Gastroesophageal sphincter (tissue), 4 donors: Measurements from ENCODE around the gene PLCB4. TPM values are rescaled to one million over a fixed set of nuclear protein-coding genes. Genes with fewer than 3 reads are reported as not detected.

ENCODE experiments used
- ATAC-seq: fragments of 150-250 bp; one replicate; pipeline ENCODE4 v1.9.1; 2016; ENCODE audit warnings: mild to moderate bottlenecking, moderate library complexity
- H3K27ac ChIP-seq, 4 donors: fragments of 200-600 bp; sonication (generic) in 3 of 4; 1 replicate in 3 of 4; 2 replicates in 1 of 4; pipeline ENCODE4 v1.5.1; 2016 to 2019
- H3K27me3 ChIP-seq: fragments of 200-600 bp; sonication (generic); one replicate; pipeline ENCODE4 v1.5.1; 2019
- H3K36me3 ChIP-seq, 2 donors: fragments of 200-600 bp; sonication (generic); one replicate each; pipeline ENCODE4 v1.5.1; 2019; ENCODE audit warnings: control low read depth in 1 of 2
- H3K4me1 ChIP-seq, 3 donors: fragments of 200-600 bp; sonication (generic); 1 replicate in 2 of 3; 2 replicates in 1 of 3; pipeline ENCODE4 v1.5.1; 2016 to 2019; ENCODE audit warnings: control low read depth in 2 of 3
- H3K4me3 ChIP-seq, 2 donors: fragments of 200-600 bp; sonication (generic); one replicate each; pipeline ENCODE4 v1.5.1; 2019; ENCODE audit warnings: mild to moderate bottlenecking in 1 of 2, moderate library complexity in 1 of 2
- H3K9me3 ChIP-seq, 3 donors: fragments of 200-600 bp; sonication (generic); one replicate each; pipeline ENCODE4 v1.5.1; 2017 to 2019; ENCODE audit warnings: control low read depth in 2 of 3
- EP300 ChIP-seq: sonication (generic); formaldehyde crosslinking; IDR thresholded peaks from one replicate; pipeline ENCODE4 v1.6.1; 2017; ENCODE audit warnings: antibody characterized with exemption, mild to moderate bottlenecking
- POLR2A ChIP-seq, 2 donors: fragments of 450-650 bp; IDR thresholded peaks; one replicate each; pipeline ENCODE4 v1.6.1; 2017; ENCODE audit warnings: antibody characterized with exemption in 2 of 2, mild to moderate bottlenecking in 2 of 2, moderate library complexity in 1 of 2
- POLR2AphosphoS5 ChIP-seq: sonication (generic); formaldehyde crosslinking; IDR thresholded peaks from one replicate; pipeline ENCODE4 v1.6.1; 2017; ENCODE audit warnings: antibody characterized with exemption
- WGBS, 2 donors: methylation state at CpG; one replicate each; pipeline ENCODE4 v1.1.5; 2018; ENCODE audit warnings: low coverage in 1 of 2; 5-methylcytosine and 5-hydroxymethylcytosine counted together
- total RNA-seq, 4 donors: library from RNA; depleted of rRNA; stranded (reverse); fragments of >200 nt; gene quantifications; one replicate each; pipeline ENCODE4 v1.1.0, GENCODE V29; 2016
- TF ChIP-seq, protein P1 (sequence below), 4 experiments: fragments of 200-600 bp in 2 of 4; fragments of 450-650 bp in 2 of 4; sonication (generic) in 1 of 4; IDR thresholded peaks; one replicate each; pipeline ENCODE4 v1.5.1; 2017 to 2019; ENCODE audit warnings: antibody characterized with exemption in 4 of 4, mild to moderate bottlenecking in 2 of 4, moderate library complexity in 2 of 4

PLCB4 gene
- total RNA-seq, 4 donors from 2014 or later = 21.9 to 109 (median 59.1) TPM

- Histone ChIP-seq H3K27me3 (no peaks in the 10 kb centered on the region), H3K4me1 (no peaks in the 10 kb centered on the region), H3K4me3 (no peak overlapping the region), H3K9me3 (peaks cover 0 to 5% (median 0%) of the 10 kb centered on the region in 3 donors), H3K36me3 (peaks cover 5 to 88% of the 10 kb centered on the region in 2 donors), H3K27ac (no peak overlapping the region)
- no peak for ATAC-seq
- TF ChIP-seq POLR2A (IDR thresholded peaks at IDR 0.05) = no peak
- TF ChIP-seq, protein P1, sequence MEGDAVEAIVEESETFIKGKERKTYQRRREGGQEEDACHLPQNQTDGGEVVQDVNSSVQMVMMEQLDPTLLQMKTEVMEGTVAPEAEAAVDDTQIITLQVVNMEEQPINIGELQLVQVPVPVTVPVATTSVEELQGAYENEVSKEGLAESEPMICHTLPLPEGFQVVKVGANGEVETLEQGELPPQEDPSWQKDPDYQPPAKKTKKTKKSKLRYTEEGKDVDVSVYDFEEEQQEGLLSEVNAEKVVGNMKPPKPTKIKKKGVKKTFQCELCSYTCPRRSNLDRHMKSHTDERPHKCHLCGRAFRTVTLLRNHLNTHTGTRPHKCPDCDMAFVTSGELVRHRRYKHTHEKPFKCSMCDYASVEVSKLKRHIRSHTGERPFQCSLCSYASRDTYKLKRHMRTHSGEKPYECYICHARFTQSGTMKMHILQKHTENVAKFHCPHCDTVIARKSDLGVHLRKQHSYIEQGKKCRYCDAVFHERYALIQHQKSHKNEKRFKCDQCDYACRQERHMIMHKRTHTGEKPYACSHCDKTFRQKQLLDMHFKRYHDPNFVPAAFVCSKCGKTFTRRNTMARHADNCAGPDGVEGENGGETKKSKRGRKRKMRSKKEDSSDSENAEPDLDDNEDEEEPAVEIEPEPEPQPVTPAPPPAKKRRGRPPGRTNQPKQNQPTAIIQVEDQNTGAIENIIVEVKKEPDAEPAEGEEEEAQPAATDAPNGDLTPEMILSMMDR (IDR thresholded peaks at IDR 0.05) = no peak
- TF ChIP-seq POLR2AphosphoS5 = no peak
- TF ChIP-seq EP300 = no peak
Measured at GRCh38 chr20:9439806-9440205, 370.9 kb downstream of the PLCB4 start.

- Histone ChIP-seq H3K36me3 (peaks cover 11 to 90% of the 10 kb centered on the region in 2 donors), H3K4me1 (no peaks in the 10 kb centered on the region), H3K27me3 (no peaks in the 10 kb centered on the region), H3K27ac (no peak overlapping the region), H3K4me3 (no peak overlapping the region), H3K9me3 (peaks cover 0 to 5% (median 0%) of the 10 kb centered on the region in 3 donors)
- 56 to 66% methylated on average over 1 to 3 of the region's 3 CpGs for whole genome bisulfite sequencing, 2 donors
- no peak for TF ChIP-seq EP300
- no peak for TF ChIP-seq POLR2AphosphoS5
- no peak for TF ChIP-seq POLR2A (IDR thresholded peaks at IDR 0.05)
- TF ChIP-seq, protein P1 (IDR thresholded peaks at IDR 0.05) = no peak
- no peak for ATAC-seq
Measured at GRCh38 chr20:9440892-9441291, 372.0 kb downstream of the PLCB4 start.

DNA sequence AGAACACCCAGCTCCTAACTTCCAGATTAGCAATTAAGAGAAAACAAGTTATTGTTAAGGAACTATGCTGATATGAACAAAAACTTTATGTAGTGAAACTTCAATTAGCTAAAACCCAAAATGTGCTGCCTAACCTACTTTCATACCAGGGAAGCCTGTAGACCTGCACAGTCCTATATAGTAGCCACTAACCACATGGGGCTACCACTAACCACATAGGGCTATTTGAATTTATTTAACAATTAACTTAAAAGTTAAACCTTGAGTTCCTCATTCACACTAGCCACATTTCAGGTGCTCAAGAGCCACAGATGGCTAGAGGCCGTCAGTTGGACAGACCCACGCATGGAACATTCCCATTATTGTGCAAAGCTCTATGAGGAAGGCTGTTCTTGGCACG, 373.1 kb downstream of the PLCB4 start:
- no peak overlapping the region for H3K4me3 ChIP-seq
- no peaks in the 10 kb centered on the region for H3K4me1 ChIP-seq
- no peaks in the 10 kb centered on the region for H3K27me3 ChIP-seq
- TF ChIP-seq POLR2A (IDR thresholded peaks at IDR 0.05) = no peak
- TF ChIP-seq, protein P1 (IDR thresholded peaks at IDR 0.05) = no peak
- no peak for TF ChIP-seq EP300
- no peak for TF ChIP-seq POLR2AphosphoS5
- WGBS, 2 donors = 96 to 100% methylated on average over 2 to 3 of the region's 3 CpGs
- H3K27ac ChIP-seq = no peak overlapping the region
- H3K36me3 ChIP-seq = peaks cover 11 to 90% of the 10 kb centered on the region in 2 donors
- no peak for ATAC-seq
- H3K9me3 ChIP-seq = peaks cover 0 to 5% (median 0%) of the 10 kb centered on the region in 3 donors

GRCh38 chr20:9442858-9443257, 374.0 kb downstream of the PLCB4 start:
- H3K4me3 ChIP-seq = no peak overlapping the region
- peaks cover 6 to 90% of the 10 kb centered on the region in 2 donors for H3K36me3 ChIP-seq
- TF ChIP-seq POLR2A (IDR thresholded peaks at IDR 0.05) (no peak), EP300 (no peak), POLR2AphosphoS5 (no peak)
- TF ChIP-seq, protein P1 (IDR thresholded peaks at IDR 0.05) = no peak
- H3K27ac ChIP-seq = no peak overlapping the region
- no peaks in the 10 kb centered on the region for H3K27me3 ChIP-seq
- no peak for ATAC-seq
- H3K4me1 ChIP-seq = no peaks in the 10 kb centered on the region
- H3K9me3 ChIP-seq = peaks cover 0 to 5% (median 0%) of the 10 kb centered on the region in 3 donors

DNA sequence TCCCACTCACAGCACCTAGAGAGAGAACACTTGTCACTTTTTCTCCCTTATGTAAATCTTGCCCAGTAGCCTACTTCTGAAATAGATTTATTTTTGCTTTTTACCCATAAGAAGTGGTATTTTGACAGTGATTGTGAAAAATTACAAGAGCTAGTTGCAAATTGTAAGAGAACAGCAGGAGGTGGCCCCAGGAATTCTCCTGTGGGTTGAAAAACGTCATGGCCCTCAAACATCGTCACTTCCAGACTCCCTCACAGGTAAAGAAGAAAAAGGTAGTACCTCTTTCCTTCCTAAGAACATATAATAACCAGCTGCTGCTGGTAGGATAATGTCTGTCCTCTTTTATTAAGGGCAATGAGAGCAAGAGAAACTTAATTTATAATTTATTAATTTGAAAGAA, 376.0 kb downstream of the PLCB4 start:
- H3K36me3 ChIP-seq = peaks cover 6 to 83% of the 10 kb centered on the region in 2 donors
- H3K9me3 ChIP-seq = no peaks in the 10 kb centered on the region

More for the DNA sequence above, 376.0 kb downstream of the PLCB4 start:
- 37 to 100% methylated on average over 1 to 2 of the region's 2 CpGs for WGBS, 2 donors
- Histone ChIP-seq H3K27me3 (no peaks in the 10 kb centered on the region), H3K4me1 (no peaks in the 10 kb centered on the region), H3K4me3 (no peak overlapping the region), H3K27ac (no peak overlapping the region)
- TF ChIP-seq, protein P1 (IDR thresholded peaks at IDR 0.05) = no peak
- no peak for TF ChIP-seq EP300
- ATAC-seq = no peak
